Ovary (tissue), 3 donors: ENCODE measurements around the gene PDLIM3.

Experiments used
- CTCF ChIP-seq, 3 donors: fragments of 450-650 bp in 2 of 3; fragments of 200-600 bp in 1 of 3; IDR thresholded peaks; one replicate each; pipeline versions ENCODE4 v1.5.1 to v1.8.0; 2016 to 2022; ENCODE audit warnings: antibody characterized with exemption in 3 of 3, mild to moderate bottlenecking in 1 of 3
- EP300 ChIP-seq: sonication (generic); formaldehyde crosslinking; IDR thresholded peaks from one replicate; pipeline ENCODE4 v1.6.1; 2017; ENCODE audit warnings: antibody characterized with exemption
- POLR2A ChIP-seq: fragments of 450-650 bp; IDR thresholded peaks from one replicate; pipeline ENCODE4 v1.6.1; 2017; ENCODE audit warnings: antibody characterized with exemption, mild to moderate bottlenecking, moderate library complexity
- donor health status: DM: no; HTN: no; CAD: no.

- TF ChIP-seq CTCF (IDR thresholded peaks at IDR 0.05): no peak
- no peak for TF ChIP-seq EP300
- TF ChIP-seq POLR2A: no peak
Observed at GRCh38 chr4:185480016-185480732, 55.1 kb downstream of the PDLIM3 start.
